H1 (cell line): ENCODE data around the gene CDH22. TPM values are rescaled to one million over a fixed set of nuclear protein-coding genes. Genes with fewer than 3 reads are reported as not detected.
A peak's percentile ranks its signal among the peaks of the same experiment; 100 is the strongest.

Source experiments
- EZH2 ChIP-seq: fragments of 200-600 bp; sonication (generic); IDR thresholded peaks from 2 replicates; pipeline ENCODE4 v1.7.1; 2012; ENCODE audit warnings: low read depth, mild to moderate bottlenecking, moderate library complexity, low read length, inconsistent platforms; ENCODE audit not compliant: severe bottlenecking
- JUND ChIP-seq: IDR thresholded peaks from 2 replicates; pipeline ENCODE4 v1.6.1; 2011; ENCODE audit warnings: mild to moderate bottlenecking, improper control_type of control experiment, low read length
- NRF1 ChIP-seq: IDR thresholded peaks from 2 replicates; pipeline ENCODE4 v1.6.1; 2011; ENCODE audit warnings: mild to moderate bottlenecking, low read depth, low read length, improper control_type of control experiment
- POLR2AphosphoS5 ChIP-seq: IDR thresholded peaks from 2 replicates; pipeline ENCODE4 v1.6.1; 2011; ENCODE audit warnings: low read depth, low read length
- RAD21 ChIP-seq, 2 experiments: IDR thresholded peaks in 1 of 2; conservative IDR thresholded peaks in 1 of 2; 2 replicates each; pipeline ENCODE4 v1.6.1; 2011; ENCODE audit warnings: low read depth in 2 of 2, low read length in 2 of 2, improper control_type of control experiment in 1 of 2, inconsistent platforms in 1 of 2, mild to moderate bottlenecking in 1 of 2, moderate library complexity in 1 of 2
- SIN3A ChIP-seq, 2 experiments: IDR thresholded peaks in 1 of 2; conservative IDR thresholded peaks in 1 of 2; 2 replicates each; pipeline ENCODE4 v1.6.1; 2011 to 2012; ENCODE audit warnings: low read length in 2 of 2, improper control_type of control experiment in 1 of 2, low read depth in 1 of 2, mild to moderate bottlenecking in 1 of 2
- TAF1 ChIP-seq: IDR thresholded peaks from 2 replicates; pipeline ENCODE4 v1.6.1; 2011; ENCODE audit warnings: mild to moderate bottlenecking, low read depth, low read length
- ZNF274 ChIP-seq: IDR thresholded peaks from 2 replicates; pipeline ENCODE4 v1.7.0; 2012; ENCODE audit warnings: low read length, borderline replicate concordance; ENCODE audit errors: extremely low read depth
- polyA plus RNA-seq, 7 experiments: library from polyadenylated mRNA; depleted of rRNA in 3 of 7; stranded (reverse) in 5 of 7; unstranded in 2 of 7; fragments of >200 nt in 5 of 7; fragments of 200-250 nt in 2 of 7; gene quantifications; 1 replicate in 5 of 7; 2 replicates in 1 of 7; 4 replicates in 1 of 7; pipeline versions ENCODE4 v1.2.1 to v1.2.3, GENCODE V29; 2011 to 2013; ENCODE audit warnings: missing spikeins in 2 of 7, mixed read lengths in 2 of 7
- total RNA-seq: library from RNA; stranded (reverse); fragmentation: NEBNext Ultra II Directional; extraction: Animal tissue kit (Norgen Biotek cat#: 25700); gene quantifications from 2 replicates; pipeline ENCODE4 v1.2.1, GENCODE V29; 2021

Gene CDH22
- total and polyA plus RNA-seq, 2 of the 8 experiments (the other 6 are each of a cell fraction or from before 2014, with no cell fraction given), result 0.35 to 0.39 TPM

GRCh38 chr20:46222521-46223007, 85.7 kb downstream of the CDH22 start (continued):
- 0 out of 4 replicates have a peak, but pooled peaks of 1 of the 2 experiments have one; percentile 23 for TF ChIP-seq SIN3A (conservative IDR thresholded peaks at IDR 0.05 in 1 of 2, IDR thresholded peaks at IDR 0.05 in 1 of 2; ENCODE audit: low read depth in 1 of 2, low read length in 2 of 2)
- TF ChIP-seq TAF1, result no peak
- no peak for TF ChIP-seq RAD21 (IDR thresholded peaks at IDR 0.05 in 1 of 2, conservative IDR thresholded peaks at IDR 0.05 in 1 of 2; ENCODE audit: low read depth in 2 of 2, low read length in 2 of 2)
- no peak for TF ChIP-seq EZH2
- TF ChIP-seq POLR2AphosphoS5, result no peak
- no peak for TF ChIP-seq JUND
- no peak for TF ChIP-seq NRF1
- no peak for TF ChIP-seq ZNF274
